H4 (cell line): Measurements from ENCODE around the gene CLEC4D. TPM values are rescaled to one million over a fixed set of nuclear protein-coding genes. Genes with fewer than 3 reads are reported as not detected.
"Not testable (repeated sequence)": the region's sequence is repeated elsewhere in the genome, so short reads cannot be mapped to it uniquely, and the experiment has no call there.

Experiments
- DNase-seq: peaks from one replicate; pipeline ENCODE4 v3.0.0-alpha.2; 2015; ENCODE audit warnings: low spot score
- total RNA-seq: library from RNA; depleted of rRNA; stranded (reverse); fragments of >200 nt; shearing (Covaris generic); gene quantifications from 2 replicates; pipeline ENCODE4 v1.2.3, GENCODE V29; 2014

Gene CLEC4D
- total RNA-seq, 1 experiment from 2014 or later = not detected

- no peak for DNase-seq
These were observed 18.7 kb downstream of the CLEC4D start for GRCh38 chr12:8532045-8532444.

GRCh38 chr12:8537820-8538219, 24.5 kb downstream of the CLEC4D start:
- DNase-seq = peak; percentile 40

- not testable (repeated sequence) for DNase-seq
These were observed 27.5 kb downstream of the CLEC4D start, which contains the start of gene CLEC4E for GRCh38 chr12:8540831-8541230. TSS of gene CLEC4E (minus strand) at chr12:8540905. CDS start at chr12:8540797, 108 bp downstream.

- no peak for DNase-seq
These were observed 28.3 kb downstream of the CLEC4D start for GRCh38 chr12:8541562-8541961.

- DNase-seq = peak; percentile 47
These were observed 31.0 kb downstream of the CLEC4D start for GRCh38 chr12:8544295-8544694.

GRCh38 chr12:8546591-8546990, 33.3 kb downstream of the CLEC4D start:
- DNase-seq = no peak

GRCh38 chr12:8547645-8548044, 34.3 kb downstream of the CLEC4D start:
- no peak for DNase-seq

GRCh38 chr12:8548192-8548591, 34.9 kb downstream of the CLEC4D start:
- no peak for DNase-seq

GRCh38 chr12:8549381-8549780, 36.1 kb downstream of the CLEC4D start:
- DNase-seq = no peak

GRCh38 chr12:8553088-8553627, 39.9 kb downstream of the CLEC4D start:
- DNase-seq = no peak

- peak; percentile 29 for DNase-seq
These were observed 41.3 kb downstream of the CLEC4D start for GRCh38 chr12:8554451-8555195.

GRCh38 chr12:8556531-8557097, 43.3 kb downstream of the CLEC4D start:
- no peak for DNase-seq

- no peak for DNase-seq
These were observed 46.4 kb downstream of the CLEC4D start for GRCh38 chr12:8559676-8560075.

- DNase-seq = no peak
These were observed 47.7 kb downstream of the CLEC4D start for GRCh38 chr12:8561011-8561410.

- no peak for DNase-seq
These were observed 49.0 kb downstream of the CLEC4D start for GRCh38 chr12:8562310-8562709.

- DNase-seq = no peak
These were observed 50.1 kb downstream of the CLEC4D start for GRCh38 chr12:8563356-8563755.

GRCh38 chr12:8564656-8565055, 51.4 kb downstream of the CLEC4D start:
- DNase-seq = no peak

- DNase-seq = not testable (repeated sequence)
These were observed 52.7 kb downstream of the CLEC4D start for GRCh38 chr12:8566052-8566451.

- DNase-seq = no peak
These were observed 53.2 kb downstream of the CLEC4D start for GRCh38 chr12:8566525-8566924.
